Measurements from ENCODE around the gene LRRC53. TPM values are rescaled to one million over a fixed set of nuclear protein-coding genes. Genes with fewer than 3 reads are reported as not detected.

The LRRC53 gene
- total RNA-seq, 1 experiment from 2014 or later = not detected

DNA sequence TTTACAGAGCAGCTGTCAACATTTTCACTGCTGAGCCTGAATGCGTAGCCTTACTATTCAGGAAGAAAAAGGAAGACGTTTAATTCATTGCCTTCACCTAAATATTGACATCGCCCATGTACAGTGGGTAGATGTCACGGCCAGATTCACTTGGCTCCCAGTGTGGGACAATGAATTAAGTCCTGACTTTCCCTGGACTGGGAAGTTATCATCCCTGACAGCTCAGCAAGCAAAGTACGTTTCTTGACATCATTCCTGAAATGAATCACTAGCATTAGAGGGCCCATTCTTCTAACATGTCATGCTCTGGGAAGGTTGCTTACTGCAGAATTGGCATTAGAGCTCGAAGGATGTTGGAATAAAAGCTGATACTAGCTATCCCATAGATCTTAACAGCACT, 37.8 kb downstream of the LRRC53 start:
- no peak for TF ChIP-seq PRRX2 (CRISPR knock-in tag; IDR thresholded peaks at IDR 0.05)
- TF ChIP-seq SOX15 (CRISPR knock-in tag; IDR thresholded peaks at IDR 0.05) = no peak
- TF ChIP-seq, protein P1, sequence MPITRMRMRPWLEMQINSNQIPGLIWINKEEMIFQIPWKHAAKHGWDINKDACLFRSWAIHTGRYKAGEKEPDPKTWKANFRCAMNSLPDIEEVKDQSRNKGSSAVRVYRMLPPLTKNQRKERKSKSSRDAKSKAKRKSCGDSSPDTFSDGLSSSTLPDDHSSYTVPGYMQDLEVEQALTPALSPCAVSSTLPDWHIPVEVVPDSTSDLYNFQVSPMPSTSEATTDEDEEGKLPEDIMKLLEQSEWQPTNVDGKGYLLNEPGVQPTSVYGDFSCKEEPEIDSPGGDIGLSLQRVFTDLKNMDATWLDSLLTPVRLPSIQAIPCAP (CRISPR knock-in tag; IDR thresholded peaks at IDR 0.05) = no peak
- TF ChIP-seq, protein P2, sequence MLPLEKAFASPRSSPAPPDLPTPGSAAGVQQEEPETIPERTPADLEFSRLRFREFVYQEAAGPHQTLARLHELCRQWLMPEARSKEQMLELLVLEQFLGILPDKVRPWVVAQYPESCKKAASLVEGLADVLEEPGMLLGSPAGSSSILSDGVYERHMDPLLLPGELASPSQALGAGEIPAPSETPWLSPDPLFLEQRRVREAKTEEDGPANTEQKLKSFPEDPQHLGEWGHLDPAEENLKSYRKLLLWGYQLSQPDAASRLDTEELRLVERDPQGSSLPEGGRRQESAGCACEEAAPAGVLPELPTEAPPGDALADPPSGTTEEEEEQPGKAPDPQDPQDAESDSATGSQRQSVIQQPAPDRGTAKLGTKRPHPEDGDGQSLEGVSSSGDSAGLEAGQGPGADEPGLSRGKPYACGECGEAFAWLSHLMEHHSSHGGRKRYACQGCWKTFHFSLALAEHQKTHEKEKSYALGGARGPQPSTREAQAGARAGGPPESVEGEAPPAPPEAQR (CRISPR knock-in tag; IDR thresholded peaks at IDR 0.05) = no peak
- TF ChIP-seq, protein P3, sequence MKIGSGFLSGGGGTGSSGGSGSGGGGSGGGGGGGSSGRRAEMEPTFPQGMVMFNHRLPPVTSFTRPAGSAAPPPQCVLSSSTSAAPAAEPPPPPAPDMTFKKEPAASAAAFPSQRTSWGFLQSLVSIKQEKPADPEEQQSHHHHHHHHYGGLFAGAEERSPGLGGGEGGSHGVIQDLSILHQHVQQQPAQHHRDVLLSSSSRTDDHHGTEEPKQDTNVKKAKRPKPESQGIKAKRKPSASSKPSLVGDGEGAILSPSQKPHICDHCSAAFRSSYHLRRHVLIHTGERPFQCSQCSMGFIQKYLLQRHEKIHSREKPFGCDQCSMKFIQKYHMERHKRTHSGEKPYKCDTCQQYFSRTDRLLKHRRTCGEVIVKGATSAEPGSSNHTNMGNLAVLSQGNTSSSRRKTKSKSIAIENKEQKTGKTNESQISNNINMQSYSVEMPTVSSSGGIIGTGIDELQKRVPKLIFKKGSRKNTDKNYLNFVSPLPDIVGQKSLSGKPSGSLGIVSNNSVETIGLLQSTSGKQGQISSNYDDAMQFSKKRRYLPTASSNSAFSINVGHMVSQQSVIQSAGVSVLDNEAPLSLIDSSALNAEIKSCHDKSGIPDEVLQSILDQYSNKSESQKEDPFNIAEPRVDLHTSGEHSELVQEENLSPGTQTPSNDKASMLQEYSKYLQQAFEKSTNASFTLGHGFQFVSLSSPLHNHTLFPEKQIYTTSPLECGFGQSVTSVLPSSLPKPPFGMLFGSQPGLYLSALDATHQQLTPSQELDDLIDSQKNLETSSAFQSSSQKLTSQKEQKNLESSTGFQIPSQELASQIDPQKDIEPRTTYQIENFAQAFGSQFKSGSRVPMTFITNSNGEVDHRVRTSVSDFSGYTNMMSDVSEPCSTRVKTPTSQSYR (CRISPR knock-in tag; IDR thresholded peaks at IDR 0.05) = no peak
- TF ChIP-seq ZNF396 (CRISPR knock-in tag; IDR thresholded peaks at IDR 0.05; ENCODE audit: borderline replicate concordance) = no peak
- no peak for TF ChIP-seq JAZF1 (CRISPR knock-in tag; IDR thresholded peaks at IDR 0.05)
- no peak for TF ChIP-seq NR1H2 (CRISPR knock-in tag; IDR thresholded peaks at IDR 0.05)
- TF ChIP-seq KAT7 (CRISPR knock-in tag; IDR thresholded peaks at IDR 0.05; ENCODE audit: borderline replicate concordance) = no peak
- no peak for TF ChIP-seq ZNF138 (CRISPR knock-in tag; conservative IDR thresholded peaks at IDR 0.05)
- TF ChIP-seq, protein P4, sequence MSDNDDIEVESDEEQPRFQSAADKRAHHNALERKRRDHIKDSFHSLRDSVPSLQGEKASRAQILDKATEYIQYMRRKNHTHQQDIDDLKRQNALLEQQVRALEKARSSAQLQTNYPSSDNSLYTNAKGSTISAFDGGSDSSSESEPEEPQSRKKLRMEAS (CRISPR knock-in tag; IDR thresholded peaks at IDR 0.05) = no peak
- TF ChIP-seq NFE2L1 (CRISPR knock-in tag; IDR thresholded peaks at IDR 0.05) = no peak
- TF ChIP-seq SP1 (CRISPR knock-in tag; conservative IDR thresholded peaks at IDR 0.05) = no peak
- TF ChIP-seq MYBL2 (CRISPR knock-in tag; IDR thresholded peaks at IDR 0.05) = no peak
- ATAC-seq (no peak), DNase-seq (ENCODE audit: low spot score) (no peak)
- no peaks in the 10 kb centered on the region for H3K9me3 Mint-ChIP-seq
- ChIA-PET CTCF (interaction anchor here (0.8 kb wide), 1 partner anchor 30 kb away, joined by 3 read pairs; no protein-coding TSS in a partner anchor), POLR2A (no interaction called here)
- H3K27ac Mint-ChIP-seq = no peak overlapping the region
- H3K4me1 Mint-ChIP-seq = peaks cover 14% of the 10 kb centered on the region
- no peaks in the 10 kb centered on the region for H3K27me3 Mint-ChIP-seq (ENCODE audit: low read depth)
- H3K36me3 Mint-ChIP-seq = no peaks in the 10 kb centered on the region
- H3K4me3 Mint-ChIP-seq = no peak overlapping the region

DNA sequence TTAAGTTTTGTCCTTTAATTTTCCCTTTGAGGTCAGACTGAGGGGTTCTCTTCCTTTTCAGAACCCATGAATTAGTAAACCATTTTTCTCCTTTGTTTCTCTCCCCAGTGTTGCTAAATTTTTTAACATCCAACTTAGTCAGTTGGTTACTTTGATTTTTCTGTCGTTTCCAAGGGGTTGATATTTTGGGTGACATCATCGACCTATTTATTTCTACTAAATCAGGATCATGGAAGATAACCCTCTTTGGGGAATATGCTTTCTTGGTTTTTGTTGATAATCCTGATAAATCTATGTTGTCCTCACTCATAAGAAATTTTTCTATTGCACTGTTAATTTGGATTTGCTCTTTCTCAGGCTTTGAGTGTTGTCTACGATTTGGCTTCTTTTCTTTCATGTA, 40.9 kb downstream of the LRRC53 start:
- no peaks in the 10 kb centered on the region for H3K36me3 Mint-ChIP-seq
- CTCF ChIA-PET = interaction anchor here (1.0 to 1.5 kb wide), 2 partner anchors 32 to 218 kb away, joined by 3 read pairs; no protein-coding TSS in a partner anchor
- POLR2A ChIA-PET = no interaction called here
- TF ChIP-seq ZNF263 (CRISPR knock-in tag; IDR thresholded peaks at IDR 0.05; ENCODE audit: low read depth) = no peak
- no peak for TF ChIP-seq NR1H2 (CRISPR knock-in tag; IDR thresholded peaks at IDR 0.05)
- no peak for TF ChIP-seq ZNF232 (CRISPR knock-in tag; IDR thresholded peaks at IDR 0.05)
- TF ChIP-seq NFATC4 (CRISPR knock-in tag; IDR thresholded peaks at IDR 0.05) = no peak
- no peak for TF ChIP-seq NR2C2 (CRISPR knock-in tag; IDR thresholded peaks at IDR 0.05)
- TF ChIP-seq TEAD4 (CRISPR knock-in tag; IDR thresholded peaks at IDR 0.05) = no peak
- no peak for TF ChIP-seq MYBL2 (CRISPR knock-in tag; IDR thresholded peaks at IDR 0.05)
- TF ChIP-seq, protein P5, sequence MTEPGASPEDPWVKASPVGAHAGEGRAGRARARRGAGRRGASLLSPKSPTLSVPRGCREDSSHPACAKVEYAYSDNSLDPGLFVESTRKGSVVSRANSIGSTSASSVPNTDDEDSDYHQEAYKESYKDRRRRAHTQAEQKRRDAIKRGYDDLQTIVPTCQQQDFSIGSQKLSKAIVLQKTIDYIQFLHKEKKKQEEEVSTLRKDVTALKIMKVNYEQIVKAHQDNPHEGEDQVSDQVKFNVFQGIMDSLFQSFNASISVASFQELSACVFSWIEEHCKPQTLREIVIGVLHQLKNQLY (CRISPR knock-in tag; IDR thresholded peaks at IDR 0.05) = no peak
- no peak for TF ChIP-seq IRF2 (CRISPR knock-in tag; IDR thresholded peaks at IDR 0.05; ENCODE audit: borderline replicate concordance, low read depth)
- TF ChIP-seq, protein P1 (CRISPR knock-in tag; IDR thresholded peaks at IDR 0.05) = no peak
- TF ChIP-seq TEAD1 (CRISPR knock-in tag; IDR thresholded peaks at IDR 0.05) = no peak
- TF ChIP-seq FOXP1 (CRISPR knock-in tag; IDR thresholded peaks at IDR 0.05; ENCODE audit: borderline replicate concordance) = no peak
- no peak for TF ChIP-seq ZNF671 (CRISPR knock-in tag; IDR thresholded peaks at IDR 0.05)
- TF ChIP-seq GRHL2 (CRISPR knock-in tag; IDR thresholded peaks at IDR 0.05; ENCODE audit: insufficient replicate concordance, severe bottlenecking) = no peak
- TF ChIP-seq ESRRA (CRISPR knock-in tag; IDR thresholded peaks at IDR 0.05; ENCODE audit: borderline replicate concordance) = no peak
- TF ChIP-seq, protein P6, sequence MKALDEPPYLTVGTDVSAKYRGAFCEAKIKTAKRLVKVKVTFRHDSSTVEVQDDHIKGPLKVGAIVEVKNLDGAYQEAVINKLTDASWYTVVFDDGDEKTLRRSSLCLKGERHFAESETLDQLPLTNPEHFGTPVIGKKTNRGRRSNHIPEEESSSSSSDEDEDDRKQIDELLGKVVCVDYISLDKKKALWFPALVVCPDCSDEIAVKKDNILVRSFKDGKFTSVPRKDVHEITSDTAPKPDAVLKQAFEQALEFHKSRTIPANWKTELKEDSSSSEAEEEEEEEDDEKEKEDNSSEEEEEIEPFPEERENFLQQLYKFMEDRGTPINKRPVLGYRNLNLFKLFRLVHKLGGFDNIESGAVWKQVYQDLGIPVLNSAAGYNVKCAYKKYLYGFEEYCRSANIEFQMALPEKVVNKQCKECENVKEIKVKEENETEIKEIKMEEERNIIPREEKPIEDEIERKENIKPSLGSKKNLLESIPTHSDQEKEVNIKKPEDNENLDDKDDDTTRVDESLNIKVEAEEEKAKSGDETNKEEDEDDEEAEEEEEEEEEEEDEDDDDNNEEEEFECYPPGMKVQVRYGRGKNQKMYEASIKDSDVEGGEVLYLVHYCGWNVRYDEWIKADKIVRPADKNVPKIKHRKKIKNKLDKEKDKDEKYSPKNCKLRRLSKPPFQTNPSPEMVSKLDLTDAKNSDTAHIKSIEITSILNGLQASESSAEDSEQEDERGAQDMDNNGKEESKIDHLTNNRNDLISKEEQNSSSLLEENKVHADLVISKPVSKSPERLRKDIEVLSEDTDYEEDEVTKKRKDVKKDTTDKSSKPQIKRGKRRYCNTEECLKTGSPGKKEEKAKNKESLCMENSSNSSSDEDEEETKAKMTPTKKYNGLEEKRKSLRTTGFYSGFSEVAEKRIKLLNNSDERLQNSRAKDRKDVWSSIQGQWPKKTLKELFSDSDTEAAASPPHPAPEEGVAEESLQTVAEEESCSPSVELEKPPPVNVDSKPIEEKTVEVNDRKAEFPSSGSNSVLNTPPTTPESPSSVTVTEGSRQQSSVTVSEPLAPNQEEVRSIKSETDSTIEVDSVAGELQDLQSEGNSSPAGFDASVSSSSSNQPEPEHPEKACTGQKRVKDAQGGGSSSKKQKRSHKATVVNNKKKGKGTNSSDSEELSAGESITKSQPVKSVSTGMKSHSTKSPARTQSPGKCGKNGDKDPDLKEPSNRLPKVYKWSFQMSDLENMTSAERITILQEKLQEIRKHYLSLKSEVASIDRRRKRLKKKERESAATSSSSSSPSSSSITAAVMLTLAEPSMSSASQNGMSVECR (CRISPR knock-in tag; IDR thresholded peaks at IDR 0.05; ENCODE audit: borderline replicate concordance) = no peak

More for the DNA sequence above, 40.9 kb downstream of the LRRC53 start:
- DNase-seq (ENCODE audit: low spot score) (no peak), ATAC-seq (no peak)
- Mint-ChIP-seq H3K9me3 (no peaks in the 10 kb centered on the region), H3K27ac (no peak overlapping the region), H3K27me3 (ENCODE audit: low read depth) (no peaks in the 10 kb centered on the region), H3K4me1 (peaks cover 30% of the 10 kb centered on the region), H3K4me3 (no peak overlapping the region)

All from WTC11 (cell line).